ENCODE results near the gene ARHGEF16.

ARHGEF16 gene

GRCh38 chr1:3453891-3454810, at the start of gene ARHGEF16:
Gene ARHGEF16 (plus strand): TSS chr1:3454665. CDS start chr1:3463085, 8,420 bp downstream.
- DNase-seq: peak; percentile 31

- DNase-seq: no peak
Observed at GRCh38 chr1:3404801-3405200, 49.7 kb upstream of the ARHGEF16 start.

DNA sequence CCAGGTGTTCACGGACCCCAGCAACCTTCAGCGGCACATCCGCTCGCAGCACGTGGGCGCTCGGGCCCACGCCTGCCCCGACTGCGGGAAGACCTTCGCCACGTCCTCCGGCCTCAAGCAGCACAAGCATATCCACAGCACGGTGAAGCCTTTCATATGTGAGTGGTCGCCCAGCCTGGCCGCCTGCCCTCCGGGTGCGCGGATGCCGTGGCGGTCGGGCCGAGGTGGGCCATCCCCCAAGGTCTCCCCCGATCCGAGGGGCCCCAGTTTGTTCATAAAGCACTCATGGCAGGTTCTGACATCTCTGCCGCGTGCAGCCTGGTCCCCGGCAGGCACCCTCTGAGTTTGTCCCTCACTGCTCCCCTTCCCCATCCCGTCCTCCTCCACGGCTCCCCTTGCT, 49.0 kb upstream of the ARHGEF16 start:
- no peak for DNase-seq

DNA sequence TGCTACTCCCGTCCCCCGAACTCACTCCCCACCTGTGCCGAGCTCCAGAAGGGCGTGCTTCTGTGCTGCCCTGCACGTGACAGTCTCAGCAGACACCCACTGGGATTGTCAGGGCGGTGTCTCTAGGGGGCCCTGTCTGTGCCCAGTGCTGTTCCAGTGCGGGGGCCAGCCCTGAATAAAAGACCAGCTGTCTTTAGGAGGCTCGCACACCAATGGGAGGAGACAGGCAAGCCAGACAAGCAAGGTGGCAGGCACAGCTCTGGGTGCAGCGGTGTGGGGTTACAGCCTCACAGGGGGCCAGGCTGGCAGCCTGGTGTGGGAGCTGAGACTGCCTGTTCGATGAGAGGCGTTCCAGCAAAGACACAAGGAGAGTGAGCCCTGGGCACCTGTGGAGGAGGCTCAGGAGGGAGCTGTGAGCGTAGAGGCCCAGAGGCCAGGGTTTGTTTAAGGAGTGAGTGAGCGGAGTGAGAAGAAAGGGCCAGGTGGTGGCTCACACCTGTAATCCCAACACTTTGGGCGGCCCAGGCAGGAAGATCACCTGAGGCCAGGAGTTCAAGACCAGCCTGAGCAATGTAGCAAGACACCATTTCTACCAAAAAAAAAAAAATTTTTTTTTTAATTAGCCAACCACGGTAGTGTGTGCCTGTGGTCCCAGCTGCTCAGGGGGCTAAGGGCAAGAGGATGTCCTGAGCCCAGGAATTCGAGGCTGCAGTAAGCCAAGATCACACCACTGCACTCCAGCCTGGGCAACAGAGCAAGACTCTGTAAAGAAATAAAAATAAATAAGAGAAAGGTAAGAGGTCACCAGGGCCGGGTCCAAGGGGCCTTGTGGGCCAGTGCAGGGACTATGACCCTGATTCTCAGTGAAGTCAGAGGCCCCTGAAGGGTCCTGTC, 48.2 kb upstream of the ARHGEF16 start:
- no peak for DNase-seq

- DNase-seq: no peak
Observed at GRCh38 chr1:3407021-3407420, 47.4 kb upstream of the ARHGEF16 start.

- no peak for DNase-seq
Observed at GRCh38 chr1:3408751-3409266, 45.7 kb upstream of the ARHGEF16 start.

DNA sequence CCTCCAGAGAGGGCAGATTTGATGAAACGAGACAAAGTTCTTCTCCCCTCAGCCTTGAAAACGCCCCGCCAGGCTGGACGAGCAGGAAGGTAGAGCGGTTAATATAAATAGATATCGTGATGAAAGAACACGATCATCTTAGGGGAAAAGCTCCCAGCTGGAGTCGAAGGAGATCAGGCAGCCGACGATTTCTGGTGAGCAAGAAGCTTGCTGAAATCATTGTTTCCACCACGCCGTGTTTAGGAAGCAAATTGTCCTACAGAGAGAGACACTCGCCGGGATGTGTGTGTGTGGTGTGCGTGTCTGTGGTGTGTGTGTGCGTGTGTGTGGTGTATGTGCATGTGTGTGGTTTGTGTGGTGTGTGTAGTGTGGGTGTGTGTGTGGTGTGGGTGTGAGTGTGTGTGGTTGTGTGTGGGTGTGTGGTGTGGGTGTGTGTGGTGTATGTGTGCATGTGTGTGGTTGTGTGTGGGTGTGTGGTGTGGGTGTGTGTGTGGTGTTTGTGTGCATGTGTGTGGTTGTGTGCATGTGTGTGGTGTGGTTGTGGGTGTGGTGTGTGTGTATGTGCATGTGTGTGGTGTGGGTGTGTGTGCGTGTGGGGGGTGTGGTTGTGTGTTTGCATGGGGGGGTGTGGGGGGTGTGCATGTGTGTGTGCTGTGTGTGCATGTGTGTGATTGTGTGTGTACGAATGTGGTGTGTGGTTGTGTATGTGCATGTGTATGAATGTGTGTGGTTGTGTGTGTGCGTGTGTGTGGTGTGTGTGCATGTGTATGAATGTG, 44.9 kb upstream of the ARHGEF16 start:
- DNase-seq: no peak

DNA sequence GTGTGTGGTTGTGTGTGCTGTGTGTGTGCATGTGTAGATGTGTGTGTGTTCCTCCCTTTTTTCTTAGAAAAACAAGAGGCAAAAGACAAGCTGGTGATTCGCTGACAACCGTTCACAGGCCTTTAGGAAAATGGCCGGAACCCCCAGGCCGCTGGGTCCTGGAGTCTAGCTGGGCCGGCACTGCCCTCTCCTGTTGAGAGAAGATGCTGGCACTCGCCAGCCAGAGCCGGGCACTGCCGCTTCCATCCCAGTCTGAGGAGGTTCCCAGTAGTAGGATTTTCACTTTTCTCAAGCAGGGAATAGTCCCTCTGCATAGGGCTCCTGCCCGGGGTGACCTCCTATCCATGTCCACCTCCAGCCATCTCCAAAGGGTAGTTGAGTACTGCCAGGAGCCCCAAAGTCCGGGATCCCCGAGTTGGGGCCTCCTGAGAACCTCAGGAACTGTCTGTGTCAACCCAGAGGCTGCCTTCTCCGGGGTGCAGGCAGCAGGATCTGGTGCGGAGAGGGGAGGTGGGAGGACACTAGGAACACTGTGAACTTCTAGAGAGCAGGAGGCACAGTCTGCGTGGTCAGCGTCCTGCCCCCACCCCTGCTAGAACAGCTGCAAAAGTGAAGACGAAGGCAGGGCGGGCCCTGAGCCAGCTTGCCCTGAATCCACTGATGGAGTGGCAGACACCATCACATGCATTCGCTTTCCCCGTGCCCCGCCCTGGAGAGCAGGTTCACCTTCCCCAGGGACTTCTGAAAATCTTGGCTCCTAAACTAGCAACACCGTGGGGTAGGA, 44.1 kb upstream of the ARHGEF16 start:
- DNase-seq: no peak

GRCh38 chr1:3411806-3412205, 42.7 kb upstream of the ARHGEF16 start:
- DNase-seq: no peak

- DNase-seq: no peak
Observed at GRCh38 chr1:3412376-3412775, 42.1 kb upstream of the ARHGEF16 start.

DNA sequence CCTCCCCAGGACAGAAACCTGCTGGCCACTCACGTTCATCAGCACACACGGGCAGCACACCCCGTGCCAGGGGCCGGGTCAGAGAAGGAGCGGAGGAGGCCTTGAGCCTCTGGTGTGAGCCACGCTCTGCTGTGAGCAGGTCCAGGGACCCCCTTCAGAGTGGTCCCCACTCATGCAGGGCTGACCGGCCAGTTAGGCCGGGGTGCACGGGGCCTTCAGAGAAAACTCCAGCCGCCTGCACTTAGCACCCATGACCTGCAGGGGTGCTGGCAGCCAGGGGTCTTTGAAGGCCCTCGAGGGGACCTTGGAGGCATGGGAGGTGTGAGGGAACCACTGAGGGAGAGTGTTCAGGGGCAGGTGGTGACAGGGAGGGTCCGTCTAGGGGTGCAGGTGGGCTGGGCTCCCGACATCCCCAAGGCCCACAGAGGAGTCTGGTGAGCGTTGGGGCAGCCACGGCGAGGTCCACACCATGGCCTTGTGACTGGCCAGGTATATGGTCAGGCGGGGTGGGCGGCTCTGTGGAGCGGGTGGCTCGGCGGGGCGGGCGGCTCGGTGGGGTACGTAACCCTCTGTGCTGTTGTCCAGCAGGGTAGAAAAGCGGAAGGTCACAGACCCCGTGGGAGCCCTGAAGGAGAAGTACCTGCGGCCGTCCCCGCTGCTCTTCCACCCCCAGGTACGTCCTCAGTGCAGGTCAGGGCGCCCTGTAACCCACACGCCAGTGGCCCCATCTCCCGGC, 40.3 kb upstream of the ARHGEF16 start:
- no peak for DNase-seq

DNA sequence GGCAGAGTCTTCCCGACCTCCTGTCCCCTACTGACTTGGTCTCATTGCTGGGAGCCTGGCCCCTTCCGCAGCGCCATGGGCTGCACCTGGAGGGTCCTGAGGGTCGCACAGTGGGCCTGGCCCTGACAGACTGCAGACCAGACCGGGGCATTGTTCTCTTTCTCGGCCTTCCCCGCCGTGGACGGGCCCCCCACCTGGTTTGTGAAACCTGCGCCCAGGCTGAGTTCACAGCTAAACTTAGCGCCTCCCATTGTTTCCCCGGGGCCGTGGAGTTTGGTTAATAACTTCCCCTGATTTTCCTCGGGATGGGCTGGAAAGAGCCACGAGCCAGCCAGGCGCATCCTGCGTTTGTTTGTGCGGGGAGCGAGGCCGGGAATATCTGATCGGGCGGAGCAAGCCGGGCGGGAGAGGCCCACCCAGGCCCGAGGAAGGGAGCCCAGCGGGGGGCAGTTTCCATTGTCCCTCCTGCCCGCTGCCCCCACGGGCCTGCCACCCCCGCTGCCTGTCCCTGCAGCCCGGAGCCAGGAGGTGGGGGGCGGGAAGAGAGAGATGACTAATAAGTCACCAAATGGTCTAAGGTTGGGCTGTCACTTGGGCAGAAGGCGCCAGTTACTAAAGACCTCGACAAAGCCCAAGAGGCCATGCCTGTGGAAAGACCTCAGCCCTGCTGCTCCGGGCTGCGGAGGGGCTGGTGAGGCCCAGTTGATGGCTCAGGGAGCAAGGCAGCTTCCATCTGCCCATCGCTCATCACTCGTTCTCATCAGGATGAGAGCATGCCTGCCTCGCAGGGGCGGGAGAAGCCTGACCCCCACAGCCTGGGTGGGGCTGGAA, 39.0 kb upstream of the ARHGEF16 start:
- DNase-seq: no peak

DNA sequence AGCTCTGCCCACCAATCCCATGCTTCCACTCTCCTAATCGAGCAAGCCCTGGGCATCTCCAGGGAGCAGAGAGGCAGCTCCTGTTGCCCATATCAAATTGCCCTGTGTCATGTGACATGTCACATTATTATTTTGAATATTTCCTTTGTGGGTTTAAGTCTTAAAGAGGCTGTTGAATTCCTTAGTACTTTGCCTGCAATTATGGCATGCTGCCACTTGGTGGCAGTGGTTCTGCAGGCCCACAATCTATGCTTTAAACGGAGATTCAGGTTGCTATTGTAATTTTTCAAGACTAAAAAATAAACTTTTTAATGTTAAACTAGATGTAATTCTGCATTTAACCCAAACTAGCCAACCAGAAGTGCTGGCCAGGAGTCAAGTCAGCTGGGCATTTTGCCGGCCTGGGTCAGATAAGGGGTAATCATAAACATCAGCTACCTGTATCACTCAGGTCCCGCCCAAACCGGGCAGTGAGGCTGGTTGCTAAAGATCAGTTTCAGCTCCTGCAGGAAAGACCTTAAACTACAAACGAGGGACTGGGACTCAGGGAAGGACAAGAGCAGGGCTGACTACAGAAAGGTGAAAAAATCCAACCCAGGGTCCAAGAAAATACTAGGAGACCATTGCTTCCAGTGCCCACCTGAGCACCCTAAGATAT, 37.3 kb upstream of the ARHGEF16 start:
- DNase-seq: no peak

- no peak for DNase-seq
Observed at GRCh38 chr1:3417934-3418333, 36.5 kb upstream of the ARHGEF16 start.

- DNase-seq: no peak
Observed at GRCh38 chr1:3418600-3418999, 35.9 kb upstream of the ARHGEF16 start.

DNA sequence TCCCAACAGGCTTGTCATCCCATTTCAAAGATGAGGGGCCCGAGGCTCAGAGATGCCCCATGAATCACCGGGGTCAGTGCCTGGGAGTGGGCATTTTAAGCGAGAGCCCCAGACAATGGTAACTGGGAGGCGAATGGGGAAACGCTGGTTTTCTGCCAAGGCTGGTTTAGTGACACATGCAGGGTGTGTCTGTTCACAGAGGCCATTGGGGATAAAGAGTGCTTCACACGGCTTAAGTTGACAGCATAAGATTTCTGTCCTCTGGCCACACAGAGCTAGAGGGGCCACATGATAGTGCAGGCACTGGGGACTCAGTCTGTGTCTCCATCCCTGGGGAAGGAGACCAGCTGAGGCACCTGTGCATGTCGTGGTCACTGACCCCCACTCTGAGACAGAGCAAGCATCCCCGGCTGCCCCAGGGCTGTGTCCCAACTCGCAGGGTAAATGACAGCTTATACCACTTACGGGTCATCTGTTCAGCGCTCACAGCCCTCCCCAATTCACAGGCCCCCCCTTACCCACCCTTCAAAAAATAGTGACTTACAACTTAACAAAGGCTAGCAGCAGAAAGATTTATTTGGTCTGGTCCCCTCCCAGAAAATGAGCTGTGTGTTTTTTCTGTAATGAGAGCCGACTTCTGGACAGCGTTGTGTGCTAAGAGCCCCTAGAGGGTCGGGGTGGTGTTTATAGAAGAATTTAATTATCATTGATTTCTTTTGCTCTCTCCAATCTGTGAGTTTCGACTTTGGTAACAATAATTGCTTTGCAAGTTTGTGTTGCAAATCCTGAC, 34.9 kb upstream of the ARHGEF16 start:
- DNase-seq: no peak

GRCh38 chr1:3420218-3420951, 34.1 kb upstream of the ARHGEF16 start:
- no peak for DNase-seq

GRCh38 chr1:3422638-3423037, 31.8 kb upstream of the ARHGEF16 start:
- DNase-seq: no peak

Measured in CD4-positive, alpha-beta T cell treated with Interleukin-17A for 1 hour (primary cell).